CD14-positive monocyte (primary cell): ENCODE data around the gene ZBTB4. TPM values are rescaled to one million over a fixed set of nuclear protein-coding genes. Genes with fewer than 3 reads are reported as not detected.
"Not testable (repeated sequence)": the region's sequence is repeated elsewhere in the genome, so short reads cannot be mapped to it uniquely, and the experiment has no call there.

Experiments
- DNase-seq, 3 donors: peaks; one replicate each; pipeline ENCODE4 v3.0.0-alpha.2; 2011 to 2022
- H2AFZ ChIP-seq: 2 replicates; pipeline ENCODE4 v1.6.0; 2012; ENCODE audit warnings: mild to moderate bottlenecking, low read depth, low read length, inconsistent platforms; ENCODE audit not compliant: insufficient read depth, poor library complexity, severe bottlenecking
- H3K27ac ChIP-seq, 2 donors: 1 replicate in 1 of 2; 2 replicates in 1 of 2; pipeline ENCODE4 v1.5.1; 2012 to 2013; ENCODE audit warnings: low read length in 2 of 2, control low read depth in 1 of 2, inconsistent platforms in 1 of 2, low read depth in 1 of 2, mild to moderate bottlenecking in 1 of 2
- H3K27me3 ChIP-seq, 2 donors: one replicate each; pipeline versions ENCODE4 v1.6.0 to v1.6.1; 2011 to 2013; ENCODE audit warnings: low read length in 2 of 2; ENCODE audit not compliant: control insufficient read depth in 2 of 2, insufficient read depth in 2 of 2
- H3K36me3 ChIP-seq, 2 donors: replicated peaks in 1 of 2; 1 replicate in 1 of 2; 2 replicates in 1 of 2; pipeline versions ENCODE4 v1.5.1 to v1.6.1; 2012 to 2013; ENCODE audit warnings: low read length in 2 of 2, control low read depth in 1 of 2, inconsistent platforms in 1 of 2, mild to moderate bottlenecking in 1 of 2; ENCODE audit not compliant: insufficient read depth in 2 of 2, control insufficient read depth in 1 of 2
- H3K4me1 ChIP-seq, 2 donors: 1 replicate in 1 of 2; 2 replicates in 1 of 2; pipeline versions ENCODE4 v1.5.1 to v1.6.1; 2012 to 2013; ENCODE audit warnings: low read length in 2 of 2, control low read depth in 1 of 2, inconsistent platforms in 1 of 2, mild to moderate bottlenecking in 1 of 2, moderate library complexity in 1 of 2; ENCODE audit not compliant: insufficient read depth in 2 of 2, control insufficient read depth in 1 of 2
- H3K4me2 ChIP-seq: replicated peaks from 2 replicates; pipeline ENCODE3; 2012; ENCODE audit warnings: low read length, moderate library complexity, mild to moderate bottlenecking; ENCODE audit not compliant: poor library complexity, severe bottlenecking; ENCODE audit errors: extremely low read depth
- H3K4me3 ChIP-seq, 3 experiments: fragments of 200-600 bp in 1 of 3; sonication (generic) in 1 of 3; replicated peaks in 1 of 3; 1 replicate in 2 of 3; 2 replicates in 1 of 3; pipeline ENCODE4 v1.5.1; 2011 to 2013; ENCODE audit warnings: low read length in 3 of 3, mild to moderate bottlenecking in 3 of 3, control low read depth in 2 of 3, low read depth in 2 of 3, inconsistent platforms in 1 of 3, moderate library complexity in 1 of 3
- H3K79me2 ChIP-seq: 2 replicates; pipeline ENCODE4 v1.6.0; 2012; ENCODE audit warnings: mild to moderate bottlenecking, control low read depth, inconsistent platforms, low read length, moderate library complexity; ENCODE audit not compliant: insufficient read depth
- H3K9ac ChIP-seq: 2 replicates; pipeline ENCODE4 v1.6.0; 2017; ENCODE audit warnings: low read length, mild to moderate bottlenecking; ENCODE audit not compliant: insufficient read depth, poor library complexity, severe bottlenecking
- H3K9me3 ChIP-seq, 2 donors: replicated peaks in 1 of 2; 1 replicate in 1 of 2; 2 replicates in 1 of 2; pipeline versions ENCODE4 v1.5.1 to v1.6.1; 2012 to 2013; ENCODE audit warnings: low read length in 2 of 2, control low read depth in 1 of 2; ENCODE audit not compliant: control insufficient read depth in 1 of 2, insufficient read depth in 1 of 2
- H4K20me1 ChIP-seq: 2 replicates; pipeline ENCODE4 v1.6.0; 2012; ENCODE audit warnings: mild to moderate bottlenecking, low read length, control low read depth, moderate library complexity; ENCODE audit not compliant: insufficient read depth
- H3K27ac Mint-ChIP-seq, 7 donors: one replicate each; pipeline ENCODE4 v1.8.0; 2020; ENCODE audit warnings: mild to moderate bottlenecking in 7 of 7, mixed read lengths in 7 of 7, moderate library complexity in 6 of 7, inconsistent platforms in 2 of 7
- H3K27me3 Mint-ChIP-seq, 3 donors: one replicate each; pipeline ENCODE4 v1.8.0; 2021 to 2022; ENCODE audit warnings: low read depth in 3 of 3, mild to moderate bottlenecking in 3 of 3, mixed read lengths in 3 of 3, moderate library complexity in 3 of 3, inconsistent platforms in 1 of 3
- H3K36me3 Mint-ChIP-seq, 2 donors: one replicate each; pipeline ENCODE4 v1.8.0; 2020; ENCODE audit warnings: mixed read lengths in 2 of 2, inconsistent platforms in 1 of 2, mild to moderate bottlenecking in 1 of 2
- H3K4me1 Mint-ChIP-seq: one replicate; pipeline ENCODE4 v1.8.0; 2020; ENCODE audit warnings: mild to moderate bottlenecking, mixed read lengths
- H3K4me3 Mint-ChIP-seq, 2 donors: one replicate each; pipeline ENCODE4 v1.8.0; 2020; ENCODE audit warnings: mild to moderate bottlenecking in 2 of 2, mixed read lengths in 2 of 2, moderate library complexity in 1 of 2
- H3K9me3 Mint-ChIP-seq, 7 donors: one replicate each; pipeline ENCODE4 v1.8.0; 2020 to 2022; ENCODE audit warnings: mixed read lengths in 7 of 7, mild to moderate bottlenecking in 6 of 7, moderate library complexity in 6 of 7, inconsistent platforms in 2 of 7
- WGBS: methylation state at CpG from one replicate; pipeline ENCODE4 v1.1.5; 2013; ENCODE audit warnings: missing lambda C conversion rate; ENCODE audit not compliant: insufficient coverage; 5-methylcytosine and 5-hydroxymethylcytosine counted together
- intact Hi-C, 2 donors: fragments of 100-400 bp; cut with micrococcal nuclease; formaldehyde crosslinking; loops; one replicate each; pipeline versions ENCODE4 v1.15.0 to v1.15.1; 2023
- polyA plus RNA-seq, 3 donors: library from polyadenylated mRNA; depleted of rRNA in 1 of 3; unstranded in 2 of 3; stranded (reverse) in 1 of 3; fragments of 300-500 nt in 2 of 3; fragments of >200 nt in 1 of 3; fragmentation: Illumina TruSeq in 2 of 3; gene quantifications; 1 replicate in 2 of 3; 2 replicates in 1 of 3; pipeline ENCODE4 v1.2.3, GENCODE V29; 2012 to 2021
- TF ChIP-seq, protein P1 (sequence below): fragments of 200-600 bp; IDR thresholded peaks from one replicate; pipeline ENCODE4 v1.8.0; 2022; ENCODE audit warnings: antibody characterized with exemption, mild to moderate bottlenecking

The ZBTB4 gene
- polyA plus RNA-seq, 3 donors: 3.4 to 8.1 (median 4.4) TPM

DNA sequence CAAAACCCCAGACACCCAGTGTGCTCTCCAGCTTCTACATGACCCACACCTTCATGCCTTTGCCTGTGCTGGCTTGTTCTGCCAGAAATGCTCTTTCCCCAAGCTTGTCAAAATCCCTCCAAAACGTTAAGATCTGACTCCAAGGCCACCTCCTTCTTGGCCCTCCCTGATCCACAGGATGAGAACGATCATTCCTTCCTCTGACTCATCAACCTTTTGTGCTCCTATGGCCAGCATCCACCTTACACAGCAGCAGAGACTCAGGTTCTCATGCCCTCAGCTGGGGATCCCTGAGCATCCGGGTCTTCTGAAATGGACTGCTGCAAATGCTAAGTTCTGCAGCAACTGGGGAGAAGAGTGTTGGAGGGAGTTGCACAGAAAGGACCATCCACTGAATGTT is 2.9 kb downstream of the ZBTB4 start:
- Histone ChIP-seq H4K20me1 (peaks cover 5% of the 10 kb centered on the region), H3K27me3 (no peaks in the 10 kb centered on the region), H3K9ac (no peak overlapping the region), H2AFZ (no peak overlapping the region), H3K79me2 (peaks cover 70% of the 10 kb centered on the region), H3K27ac (peak overlapping the region in 1 of 2 donors; percentile 83), H3K4me2 (peak overlapping the region; percentile 37), H3K36me3 (no peaks in the 10 kb centered on the region), H3K4me1 (peaks cover 52 to 63% of the 10 kb centered on the region in 2 donors), H3K4me3 (no peak overlapping the region), H3K9me3 (no peaks in the 10 kb centered on the region)
- Mint-ChIP-seq H3K27me3 (peaks cover 0 to 3% (median 1%) of the 10 kb centered on the region in 3 donors), H3K4me3 (peak overlapping the region; percentile 2 to 31), H3K36me3 (peaks cover 5 to 7% of the 10 kb centered on the region in 2 donors), H3K27ac (peak overlapping the region; percentile 58 to 92 (median 76)), H3K9me3 (peaks cover 0 to 2% (median 0%) of the 10 kb centered on the region in 7 donors), H3K4me1 (peaks cover 63% of the 10 kb centered on the region)
- intact Hi-C loops: no loop called here
- peak in 1 of 3 donors; percentile 28 for DNase-seq
- 59% methylated on average over 3 of the region's 3 CpGs for WGBS
- TF ChIP-seq, protein P1, sequence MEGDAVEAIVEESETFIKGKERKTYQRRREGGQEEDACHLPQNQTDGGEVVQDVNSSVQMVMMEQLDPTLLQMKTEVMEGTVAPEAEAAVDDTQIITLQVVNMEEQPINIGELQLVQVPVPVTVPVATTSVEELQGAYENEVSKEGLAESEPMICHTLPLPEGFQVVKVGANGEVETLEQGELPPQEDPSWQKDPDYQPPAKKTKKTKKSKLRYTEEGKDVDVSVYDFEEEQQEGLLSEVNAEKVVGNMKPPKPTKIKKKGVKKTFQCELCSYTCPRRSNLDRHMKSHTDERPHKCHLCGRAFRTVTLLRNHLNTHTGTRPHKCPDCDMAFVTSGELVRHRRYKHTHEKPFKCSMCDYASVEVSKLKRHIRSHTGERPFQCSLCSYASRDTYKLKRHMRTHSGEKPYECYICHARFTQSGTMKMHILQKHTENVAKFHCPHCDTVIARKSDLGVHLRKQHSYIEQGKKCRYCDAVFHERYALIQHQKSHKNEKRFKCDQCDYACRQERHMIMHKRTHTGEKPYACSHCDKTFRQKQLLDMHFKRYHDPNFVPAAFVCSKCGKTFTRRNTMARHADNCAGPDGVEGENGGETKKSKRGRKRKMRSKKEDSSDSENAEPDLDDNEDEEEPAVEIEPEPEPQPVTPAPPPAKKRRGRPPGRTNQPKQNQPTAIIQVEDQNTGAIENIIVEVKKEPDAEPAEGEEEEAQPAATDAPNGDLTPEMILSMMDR: no peak

- Mint-ChIP-seq H3K27ac (peak overlapping the region; percentile 58 to 92 (median 75)), H3K9me3 (peaks cover 0 to 2% (median 0%) of the 10 kb centered on the region in 7 donors), H3K27me3 (peaks cover 0 to 3% (median 1%) of the 10 kb centered on the region in 3 donors), H3K36me3 (peaks cover 5 to 7% of the 10 kb centered on the region in 2 donors), H3K4me3 (peak overlapping the region; percentile 34 to 63), H3K4me1 (peaks cover 58% of the 10 kb centered on the region)
- Histone ChIP-seq H3K36me3 (no peaks in the 10 kb centered on the region), H3K9me3 (no peaks in the 10 kb centered on the region), H3K27me3 (no peaks in the 10 kb centered on the region), H3K9ac (no peak overlapping the region), H2AFZ (peak overlapping the region; percentile 50), H3K79me2 (peaks cover 72% of the 10 kb centered on the region), H3K4me2 (peak overlapping the region; percentile 37), H3K27ac (peak overlapping the region; percentile 34 to 83), H4K20me1 (peaks cover 5% of the 10 kb centered on the region), H3K4me1 (peaks cover 52 to 63% of the 10 kb centered on the region in 2 donors), H3K4me3 (no peak overlapping the region)
- WGBS: 49% methylated on average over 15 of the region's 15 CpGs
- DNase-seq: peak; percentile 79 to 87 (median 85)
- intact Hi-C loops: no loop called here
- TF ChIP-seq, protein P1: no peak
Observed at GRCh38 chr17:7475764-7476422, 3.5 kb downstream of the ZBTB4 start.

DNA sequence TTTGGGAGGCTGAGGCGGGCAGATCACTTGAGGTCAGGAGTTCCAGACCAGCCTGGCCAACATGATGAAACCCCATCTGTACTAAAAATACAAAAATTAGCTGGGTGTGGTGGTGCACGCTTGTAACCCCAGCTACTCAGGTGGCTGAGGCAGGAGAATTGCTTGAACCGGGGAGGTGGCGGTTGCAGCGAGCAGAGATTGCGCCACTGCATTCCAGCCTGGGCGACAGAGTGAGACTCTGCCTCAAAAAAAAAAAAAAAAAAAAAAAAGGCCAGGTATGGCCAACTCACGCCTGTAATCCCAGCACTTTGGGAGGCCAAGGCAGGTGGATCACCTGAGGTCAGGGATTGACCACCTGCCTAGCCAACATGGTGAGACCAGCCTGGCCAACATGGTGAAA is 4.7 kb downstream of the ZBTB4 start:
- H3K4me3 ChIP-seq, H3K9ac ChIP-seq, intact Hi-C loops, H2AFZ ChIP-seq, DNase-seq, H3K27me3 ChIP-seq, H3K36me3 Mint-ChIP-seq, H3K4me2 ChIP-seq, H3K27me3 Mint-ChIP-seq, H3K9me3 Mint-ChIP-seq, H3K27ac ChIP-seq, H4K20me1 ChIP-seq, H3K9me3 ChIP-seq, H3K4me3 Mint-ChIP-seq, H3K36me3 ChIP-seq: not testable (repeated sequence)
- peaks cover 52% of the 10 kb centered on the region for H3K4me1 Mint-ChIP-seq
- WGBS: 17% methylated on average over 5 of the region's 8 CpGs
- H3K27ac Mint-ChIP-seq: peak overlapping the region in 4 of 7 donors; percentile 45 to 88 (median 59)
- Histone ChIP-seq H3K79me2 (peaks cover 73% of the 10 kb centered on the region), H3K4me1 (peaks cover 43 to 56% of the 10 kb centered on the region in 2 donors)
